HL-60 (cell line): Measurements from ENCODE around the gene MMGT1.

Experiments
- DNase-seq, 2 experiments: peaks; one replicate each; pipeline ENCODE4 v3.0.0-alpha.2; 2010 to 2020; ENCODE audit warnings: low read depth in 1 of 2, low spot score in 1 of 2
- H3K27ac ChIP-seq: fragments of 250-450 bp; sonication (Bioruptor Pico); replicated peaks from 2 replicates; pipeline ENCODE4 v1.5.1; 2020; ENCODE audit warnings: mild to moderate bottlenecking, moderate library complexity
- H3K27me3 ChIP-seq: fragments of 250-450 bp; sonication (Bioruptor Pico); 2 replicates; pipeline ENCODE4 v1.5.1; 2021; ENCODE audit warnings: mild to moderate bottlenecking, moderate library complexity; ENCODE audit not compliant: insufficient read depth, poor library complexity, severe bottlenecking
- H3K4me3 ChIP-seq: replicated peaks from 2 replicates; pipeline ENCODE4 v1.5.1; 2011; ENCODE audit warnings: mild to moderate bottlenecking, control low read depth, low read length; ENCODE audit not compliant: insufficient read depth
- CTCF ChIP-seq: IDR thresholded peaks from one replicate; pipeline ENCODE4 v1.5.1; 2011; ENCODE audit warnings: low read length, control low read depth, inconsistent platforms; ENCODE audit not compliant: insufficient read depth
- GABPA ChIP-seq: IDR thresholded peaks from 2 replicates; pipeline ENCODE4 v1.6.1; 2012; ENCODE audit warnings: low read depth
- POLR2AphosphoS5 ChIP-seq: IDR thresholded peaks from 2 replicates; pipeline ENCODE4 v1.6.1; 2012; ENCODE audit warnings: low read depth
- REST ChIP-seq: IDR thresholded peaks from 2 replicates; pipeline ENCODE4 v1.6.1; 2012; ENCODE audit warnings: low read depth; ENCODE audit not compliant: insufficient replicate concordance
- SPI1 ChIP-seq: IDR thresholded peaks from 2 replicates; pipeline ENCODE4 v1.6.1; 2012; ENCODE audit warnings: low read depth, mild to moderate bottlenecking, borderline replicate concordance

The MMGT1 gene

GRCh38 chrX:135985973-135986310, 12.2 kb upstream of the MMGT1 start:
- H3K27me3 ChIP-seq, result no peaks in the 10 kb centered on the region
- no peak for TF ChIP-seq CTCF
- no peak for TF ChIP-seq GABPA
- no peak for TF ChIP-seq SPI1
- TF ChIP-seq REST, result no peak
- TF ChIP-seq POLR2AphosphoS5, result no peak

GRCh38 chrX:135985157-135985972, 11.6 kb upstream of the MMGT1 start, which contains the start of gene SLC9A6:
Gene SLC9A6 (plus strand): TSS chrX:135985435. CDS start chrX:135985659, 224 bp downstream.
- TF ChIP-seq POLR2AphosphoS5 (no peak), REST (no peak), GABPA (no peak), CTCF (no peak), SPI1 (no peak)
- peak in 1 of 2 experiments; percentile 48 for DNase-seq
- peak within 1 kb of the TSS; percentile 76 for H3K4me3 ChIP-seq
- peak within 1 kb of the TSS; percentile 54 for H3K27ac ChIP-seq
- H3K27me3 ChIP-seq, result no peaks in the 10 kb centered on the region

More at GRCh38 chrX:135985973-135986310, 12.2 kb upstream of the MMGT1 start:
- Histone ChIP-seq H3K4me3 (peak overlapping the region; percentile 76), H3K27ac (no peak overlapping the region)
- no peak for DNase-seq

- H3K27me3 ChIP-seq, result no peaks in the 10 kb centered on the region
- H3K27ac ChIP-seq, result peak overlapping the region; percentile 54
- TF ChIP-seq GABPA, result no peak
- TF ChIP-seq REST, result no peak
- DNase-seq, result no peak
- peak overlapping the region; percentile 76 for H3K4me3 ChIP-seq
Observed at GRCh38 chrX:135984791-135985156, 11.0 kb upstream of the MMGT1 start.
